CD4-positive, alpha-beta T cell treated with Interferon alpha-2 for 1 hour (primary cell): ENCODE data around the gene AKAP6.

Source experiments
- DNase-seq, 2 donors: peaks; one replicate each; pipeline ENCODE4 v3.0.0-alpha.2; 2020 to 2022

The AKAP6 gene

DNA sequence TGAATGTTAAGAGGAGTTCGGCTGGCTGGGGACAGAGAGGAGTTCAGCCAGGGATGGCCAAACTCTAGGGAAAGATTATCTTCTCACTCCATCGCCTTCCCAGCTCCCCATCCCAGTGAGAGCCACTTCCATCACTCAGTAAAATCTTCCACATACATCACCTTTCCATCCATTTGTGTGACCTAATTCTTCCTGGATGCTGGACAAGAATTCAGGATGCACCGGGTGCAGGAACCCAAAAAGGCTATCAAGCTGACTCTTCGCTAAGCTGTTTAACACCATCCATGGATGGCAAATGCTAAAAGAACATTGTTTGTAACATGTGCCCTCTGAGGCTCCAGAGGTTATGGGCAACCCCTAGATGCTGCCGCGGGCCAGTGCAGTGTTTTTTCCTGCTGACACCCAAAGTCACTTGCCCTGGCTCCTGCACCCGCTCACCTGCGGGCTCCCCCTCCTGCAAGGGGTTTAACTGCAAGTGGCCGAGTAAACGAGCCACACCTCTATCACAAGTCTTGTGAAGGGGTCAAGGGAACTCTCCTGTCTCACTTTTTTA lies 393.6 kb downstream of the AKAP6 start:
- DNase-seq: no peak

DNA sequence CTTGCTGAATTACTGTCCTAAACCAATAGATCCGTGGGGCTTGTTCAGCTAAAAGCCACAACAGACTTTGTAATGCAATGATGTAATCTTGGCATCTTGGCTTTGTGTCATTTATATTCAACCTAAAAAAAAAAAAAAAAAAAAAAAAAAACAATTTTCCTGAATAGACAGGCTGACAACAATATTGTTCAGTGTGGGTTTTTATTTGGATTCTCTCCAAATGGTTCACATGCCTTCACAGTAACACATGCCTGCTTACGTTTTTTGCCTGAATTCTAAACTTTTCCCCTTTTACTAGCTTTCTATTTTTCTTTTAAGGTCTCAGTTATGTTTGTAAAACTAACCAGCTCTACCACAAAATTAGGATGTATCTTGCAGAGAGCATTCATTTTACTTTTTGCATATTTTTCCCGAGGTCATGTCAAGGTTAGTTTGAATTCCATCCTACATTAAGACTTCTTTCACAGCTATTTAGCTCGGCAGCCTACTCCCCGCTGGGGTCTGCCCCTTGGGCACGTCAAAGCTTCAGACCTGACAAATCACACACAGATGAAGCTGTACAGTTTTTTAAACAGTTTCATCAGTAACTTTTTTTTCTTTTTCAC lies 395.9 kb downstream of the AKAP6 start:
- DNase-seq: no peak

DNA sequence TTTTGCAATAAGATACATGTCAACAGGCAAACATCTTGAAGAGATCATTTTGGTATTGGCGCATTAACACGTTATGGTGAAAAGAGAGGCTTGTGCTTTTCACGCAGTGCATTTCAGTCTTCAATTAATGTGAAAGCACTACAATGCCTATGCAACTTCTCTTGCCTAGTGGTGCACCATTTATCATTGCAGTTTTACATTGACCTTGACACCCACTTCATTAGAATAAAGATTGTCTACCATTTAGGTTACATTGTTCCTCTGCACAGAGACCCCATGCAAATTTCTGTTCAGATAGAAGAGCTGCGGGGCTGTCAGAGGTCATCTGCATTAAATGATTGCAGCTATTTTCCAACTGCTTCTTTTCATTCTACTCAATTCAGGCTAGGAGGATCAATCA lies 397.4 kb downstream of the AKAP6 start:
- no peak for DNase-seq

DNA sequence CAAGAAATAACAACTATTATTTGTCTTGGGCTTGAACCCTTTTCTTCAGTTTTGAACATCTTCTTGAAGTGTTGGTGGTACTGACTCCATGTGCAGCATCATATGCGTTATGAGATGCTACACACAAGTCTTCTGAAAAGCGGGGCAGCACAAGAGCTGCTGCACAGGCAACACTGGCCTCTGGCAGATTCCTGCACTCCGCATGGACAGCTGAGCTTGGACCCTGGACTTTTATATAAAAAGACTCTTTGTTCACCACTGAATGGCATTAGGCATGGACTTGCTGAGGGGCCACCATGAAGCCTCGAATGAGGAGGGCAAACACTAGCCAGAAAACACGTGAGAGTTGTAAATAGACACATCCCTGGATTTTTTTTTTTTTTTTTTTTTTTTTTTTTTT lies 398.7 kb downstream of the AKAP6 start:
- no peak for DNase-seq

DNA sequence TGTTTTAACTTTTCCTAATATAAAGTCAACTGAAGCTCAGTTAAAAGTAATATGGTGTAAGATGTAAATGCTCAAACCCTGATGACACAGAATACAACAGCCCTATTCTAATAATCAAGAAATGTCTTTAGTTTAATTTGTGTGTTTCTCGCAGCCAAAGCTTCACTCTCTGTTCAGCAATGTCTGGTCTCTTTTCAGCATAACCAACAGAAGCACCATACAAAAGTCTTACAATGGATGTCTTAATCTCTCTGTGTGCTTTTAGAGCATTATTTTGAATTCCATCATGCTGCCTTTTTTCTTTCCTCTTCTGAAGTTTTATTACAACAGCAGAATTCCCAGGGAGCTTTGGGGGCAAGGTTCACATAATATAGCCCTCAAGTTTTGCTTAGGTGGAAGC lies 399.4 kb downstream of the AKAP6 start:
- no peak for DNase-seq

DNA sequence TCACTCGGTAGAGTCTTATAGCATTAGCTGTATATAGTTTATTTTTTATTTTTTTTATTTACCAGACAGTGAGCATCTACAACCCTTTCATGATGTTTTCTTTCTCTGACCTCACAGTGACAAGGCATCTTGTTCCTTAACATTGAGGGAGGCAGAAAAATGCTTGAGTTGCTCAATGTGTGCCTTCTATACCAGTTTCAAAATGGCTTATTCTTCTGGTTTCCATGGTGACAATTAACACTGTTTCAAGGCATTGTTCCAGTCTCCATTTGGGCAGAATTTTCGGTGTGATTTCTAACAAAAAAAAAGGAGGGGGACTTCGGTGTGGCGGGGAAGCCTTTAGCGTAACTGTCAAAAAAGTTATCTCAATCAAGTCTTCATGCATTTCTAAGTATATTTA lies 399.9 kb downstream of the AKAP6 start:
- DNase-seq: no peak

DNA sequence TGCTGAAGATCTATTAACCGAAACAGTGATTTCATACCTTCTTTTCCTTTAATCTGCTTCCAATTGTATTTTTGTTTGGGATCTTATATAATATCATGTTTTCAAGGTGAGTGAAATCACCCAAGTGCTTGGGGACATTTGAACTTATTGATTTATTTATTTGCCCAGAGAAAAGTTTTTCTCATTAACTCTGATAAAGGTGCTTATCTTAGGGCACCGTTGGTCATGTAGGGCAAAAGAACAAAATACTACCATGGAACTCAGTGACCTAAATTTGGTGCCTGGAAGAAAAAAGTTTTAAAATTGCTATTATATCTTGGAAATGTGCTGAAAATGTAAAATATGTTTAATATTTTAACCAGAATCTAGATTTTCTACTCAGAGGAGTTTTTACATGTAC lies 402.2 kb downstream of the AKAP6 start:
- no peak for DNase-seq

DNA sequence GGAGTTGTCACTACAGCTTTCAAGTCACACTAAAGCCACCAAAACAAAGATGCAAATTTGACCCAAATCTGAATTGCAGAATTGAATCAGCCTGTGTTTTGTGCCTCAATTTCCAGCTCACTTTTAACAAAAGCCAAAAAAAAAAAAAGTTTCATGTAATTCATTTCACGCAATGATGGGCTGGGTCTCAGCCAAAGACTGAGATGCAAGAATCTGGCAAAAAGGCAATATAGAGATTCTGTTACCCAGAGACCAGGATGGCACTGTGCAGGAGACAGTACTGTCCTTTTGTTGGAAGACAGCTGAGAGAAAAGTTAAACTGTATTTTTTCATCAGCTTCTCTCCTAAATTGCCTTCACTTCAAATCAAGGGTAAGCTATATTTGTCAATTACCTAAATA lies 403.9 kb downstream of the AKAP6 start:
- DNase-seq: no peak

DNA sequence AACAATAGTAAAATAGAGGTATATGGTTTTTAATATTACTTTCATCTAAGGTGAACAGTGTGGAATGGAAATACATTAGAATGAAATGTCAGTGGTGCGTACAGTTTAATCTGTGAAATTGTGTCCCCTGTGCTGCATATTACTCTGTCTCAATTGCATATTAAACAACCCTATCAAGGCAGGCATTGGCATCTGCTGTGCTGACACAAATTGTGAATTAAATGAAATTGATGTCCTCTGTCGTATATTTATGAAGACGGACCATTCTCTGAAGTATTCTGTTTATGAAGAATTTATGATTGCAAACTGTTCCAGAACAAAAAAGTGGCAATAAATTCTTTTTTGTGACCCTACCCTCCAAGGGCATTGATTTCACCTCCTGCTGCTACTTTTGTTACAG lies 405.2 kb downstream of the AKAP6 start:
- DNase-seq: no peak

DNA sequence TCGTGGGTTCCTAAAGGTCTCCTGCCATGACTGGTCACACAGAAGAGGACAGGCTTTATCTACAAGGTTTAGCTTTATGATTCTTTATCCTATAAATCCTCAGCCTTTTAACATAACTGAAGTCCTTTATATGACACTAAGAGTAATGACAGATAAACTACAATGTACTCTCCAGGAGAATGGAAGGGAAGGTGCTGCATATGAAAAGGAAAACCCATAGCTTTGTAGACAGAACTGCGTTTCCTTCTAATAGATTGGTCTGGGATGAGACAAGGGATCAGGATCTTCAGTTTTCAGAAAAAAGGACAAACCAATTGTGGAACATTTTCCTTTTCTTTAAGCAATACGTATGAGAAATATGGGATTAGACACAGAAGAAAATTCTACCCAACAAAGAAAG lies 408.5 kb downstream of the AKAP6 start:
- DNase-seq: no peak

DNA sequence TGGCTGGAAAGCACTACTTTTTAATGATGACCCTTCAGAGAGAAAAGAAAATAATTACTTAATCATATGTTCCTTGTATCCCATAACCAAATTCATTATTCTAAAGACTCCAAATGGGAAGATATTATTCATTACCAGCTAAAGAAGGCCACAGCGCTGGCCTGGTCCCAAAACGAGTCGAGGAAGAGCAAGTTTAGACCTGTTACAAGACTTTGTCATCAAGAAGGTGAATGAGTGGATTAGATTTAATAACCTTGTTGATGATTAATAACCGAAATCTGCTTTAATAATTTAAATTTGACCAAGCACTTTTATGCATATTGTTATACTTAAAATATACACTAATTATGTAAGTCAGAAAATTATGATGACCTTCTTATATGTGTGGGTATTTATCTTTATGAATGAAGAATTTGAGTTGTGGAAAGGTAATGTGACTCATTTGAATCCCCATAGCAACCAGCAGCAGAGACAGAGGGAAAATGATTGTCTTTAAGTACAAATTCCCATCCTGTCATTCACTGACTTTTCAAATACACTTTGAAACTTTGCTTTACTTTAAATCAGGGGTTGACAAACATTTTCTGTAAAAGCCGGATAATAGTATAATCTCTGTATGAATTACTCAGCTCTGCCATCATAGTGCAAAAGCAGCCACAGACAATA lies 409.2 kb downstream of the AKAP6 start:
- no peak for DNase-seq

DNA sequence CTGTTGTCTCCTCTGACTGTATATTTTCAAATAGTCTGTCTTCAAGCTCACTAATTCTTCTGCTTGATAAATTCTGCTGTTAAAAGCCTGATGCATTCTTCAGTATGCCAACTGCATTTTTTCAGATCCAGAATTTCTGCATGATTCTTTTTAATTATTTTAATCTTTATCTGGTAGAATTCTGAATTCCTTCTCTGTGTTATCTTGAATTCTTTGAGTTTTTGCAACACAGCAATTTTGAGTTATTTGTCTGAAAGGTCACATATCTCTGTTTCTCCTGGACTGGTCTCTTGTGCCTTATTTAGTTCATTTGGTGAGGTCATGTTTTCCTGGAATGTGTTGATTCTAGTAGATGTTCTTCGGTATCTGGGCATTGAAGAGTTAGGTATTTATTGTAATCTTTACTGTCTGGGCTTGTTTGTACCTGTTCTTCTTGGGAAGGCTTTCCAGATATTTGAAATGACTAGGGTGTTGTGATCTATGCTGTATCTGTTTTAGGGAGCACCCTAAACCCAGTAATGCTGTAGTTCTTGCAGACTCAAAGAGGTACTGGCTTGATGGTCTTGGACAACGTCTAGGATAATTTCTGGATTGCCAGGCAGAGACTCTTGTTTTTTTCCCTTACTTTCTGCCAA lies 415.8 kb downstream of the AKAP6 start:
- DNase-seq: no peak

DNA sequence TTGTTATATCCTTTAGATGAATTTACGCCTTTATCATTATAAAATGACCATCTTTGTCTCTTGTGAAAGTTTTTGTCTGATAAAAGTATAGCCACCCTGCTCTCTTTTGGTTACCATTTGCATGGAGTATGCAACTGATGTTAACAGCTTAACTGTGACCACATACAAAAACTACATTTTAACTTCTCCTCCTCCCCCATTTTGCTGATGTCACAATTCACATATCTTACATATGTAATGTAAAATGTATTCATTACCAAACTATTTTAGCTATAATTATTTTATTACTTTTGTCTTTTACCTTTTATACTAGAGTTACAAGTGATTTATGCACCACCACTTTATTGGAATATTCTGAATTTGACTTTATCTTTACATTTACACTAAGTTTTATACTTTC lies 425.1 kb downstream of the AKAP6 start:
- no peak for DNase-seq

DNA sequence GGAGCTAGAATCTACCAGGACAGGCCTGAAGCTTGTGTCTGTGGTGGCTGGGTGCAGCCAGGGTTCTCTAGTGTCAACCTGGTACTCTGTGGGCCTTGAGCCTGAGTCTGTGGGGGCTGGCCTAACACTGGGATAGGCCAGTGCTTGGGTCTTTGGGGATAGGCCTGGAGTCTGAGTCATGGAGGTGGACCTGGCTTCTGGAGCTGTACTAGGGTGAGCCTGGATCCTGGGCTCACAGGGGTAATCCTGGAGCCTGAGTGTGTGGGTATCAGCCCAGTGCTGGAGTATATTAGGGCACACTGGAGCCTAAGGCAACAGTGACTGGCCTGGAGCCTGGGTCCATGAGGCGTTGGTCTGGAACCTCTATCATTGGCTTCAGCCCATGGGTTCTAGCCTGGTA lies 427.1 kb downstream of the AKAP6 start:
- no peak for DNase-seq

DNA sequence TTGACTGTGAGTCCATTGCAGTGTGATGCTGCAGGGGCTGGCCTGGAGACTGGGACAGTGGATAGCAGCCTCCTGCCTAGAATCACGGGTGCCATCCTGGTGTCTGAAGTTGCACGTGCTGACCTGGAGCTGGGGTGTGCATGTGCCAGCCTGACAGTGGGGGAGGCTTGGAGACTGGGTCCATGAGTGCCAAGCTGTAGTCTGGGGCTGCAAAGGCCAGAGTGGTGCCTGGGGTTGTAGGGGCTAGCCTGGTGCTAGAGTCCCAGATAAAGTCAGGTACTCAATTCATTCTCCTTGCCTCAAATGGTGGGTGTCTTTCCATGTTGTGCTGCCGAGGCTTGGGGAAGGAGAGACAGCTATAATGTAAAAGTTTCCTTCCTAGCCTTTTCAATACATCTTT lies 427.7 kb downstream of the AKAP6 start:
- DNase-seq: no peak

DNA sequence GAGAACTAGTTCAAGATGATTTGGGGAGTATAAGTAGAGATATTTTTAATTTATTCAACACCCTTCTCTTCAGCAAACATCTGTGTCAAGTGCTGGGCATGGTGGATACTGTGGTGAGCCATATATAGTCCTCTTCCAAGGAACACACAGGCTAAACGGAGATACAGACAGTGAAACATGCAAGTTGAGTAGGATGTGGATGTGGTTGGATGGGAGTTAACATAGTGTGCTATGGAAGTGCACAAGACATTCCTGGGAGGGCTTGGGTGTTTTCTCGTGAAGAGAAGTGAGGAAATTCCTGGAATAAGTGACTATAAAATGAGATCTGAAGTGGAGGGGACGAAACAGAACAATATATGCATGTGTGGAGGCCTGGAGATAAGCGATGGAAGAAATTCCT lies 428.5 kb downstream of the AKAP6 start:
- DNase-seq: no peak

DNA sequence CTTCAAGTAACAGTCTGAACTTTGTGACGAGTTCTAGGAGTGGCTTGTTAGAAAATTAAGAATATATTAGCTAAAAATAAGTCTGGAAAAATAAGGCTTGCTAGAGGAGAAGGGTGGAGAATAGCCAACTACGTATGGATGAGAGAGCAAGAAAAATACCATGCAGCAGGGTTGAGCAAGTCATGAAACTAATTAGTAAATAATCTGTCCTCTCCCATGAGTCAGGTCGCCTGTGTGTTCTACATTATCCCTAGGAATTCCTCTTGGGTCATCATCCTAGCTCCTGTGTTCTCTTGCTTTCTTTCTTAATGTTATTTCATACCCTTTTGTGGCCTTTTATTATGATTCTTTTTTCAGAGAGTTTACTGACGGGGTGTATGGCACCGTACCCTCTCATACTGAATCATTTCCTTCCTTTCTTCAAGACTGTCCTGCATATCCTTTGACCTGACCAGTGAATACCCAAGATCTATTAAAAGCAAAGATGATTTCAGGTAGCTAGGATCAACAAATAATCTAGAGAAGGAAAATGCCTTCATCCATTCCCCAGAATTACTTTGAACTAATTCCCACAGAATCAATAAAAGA lies 432.4 kb downstream of the AKAP6 start:
- no peak for DNase-seq

DNA sequence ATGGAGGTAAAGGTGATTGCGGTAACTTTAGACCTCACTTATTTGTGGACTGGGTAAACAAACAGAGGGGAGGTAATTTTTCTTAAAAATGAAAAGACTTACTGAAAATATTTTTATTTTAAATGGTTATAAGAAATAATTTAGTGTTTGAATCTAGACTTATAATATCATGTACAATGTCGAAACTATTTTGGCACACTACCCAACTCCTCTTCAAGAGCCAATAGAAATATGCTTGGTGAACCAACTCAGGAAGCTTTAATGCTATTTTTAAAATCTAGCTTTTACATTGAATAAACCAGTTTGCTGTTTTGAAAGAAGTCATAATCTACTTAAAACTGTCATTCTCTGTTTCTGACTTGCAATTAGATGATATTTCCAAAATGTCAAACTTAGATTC lies 433.8 kb downstream of the AKAP6 start:
- no peak for DNase-seq

DNA sequence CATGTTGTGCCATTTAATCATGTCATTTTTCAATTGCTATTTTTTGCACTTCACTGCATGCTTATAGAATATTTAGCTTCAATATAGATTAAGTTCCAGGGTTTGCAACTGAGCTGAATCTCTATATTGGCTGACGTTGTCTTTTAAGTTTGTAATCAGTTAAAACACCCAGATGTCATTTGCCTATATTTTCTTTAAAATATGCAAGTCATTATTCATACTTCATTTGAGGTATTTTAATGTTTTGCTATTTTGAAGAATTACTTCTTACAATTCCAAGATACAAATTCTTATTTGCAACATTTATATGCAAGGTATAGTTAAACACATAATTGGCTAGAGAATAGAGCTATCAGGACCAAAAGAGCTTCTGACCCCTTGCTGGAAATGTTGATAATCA lies 434.6 kb downstream of the AKAP6 start:
- DNase-seq: no peak

DNA sequence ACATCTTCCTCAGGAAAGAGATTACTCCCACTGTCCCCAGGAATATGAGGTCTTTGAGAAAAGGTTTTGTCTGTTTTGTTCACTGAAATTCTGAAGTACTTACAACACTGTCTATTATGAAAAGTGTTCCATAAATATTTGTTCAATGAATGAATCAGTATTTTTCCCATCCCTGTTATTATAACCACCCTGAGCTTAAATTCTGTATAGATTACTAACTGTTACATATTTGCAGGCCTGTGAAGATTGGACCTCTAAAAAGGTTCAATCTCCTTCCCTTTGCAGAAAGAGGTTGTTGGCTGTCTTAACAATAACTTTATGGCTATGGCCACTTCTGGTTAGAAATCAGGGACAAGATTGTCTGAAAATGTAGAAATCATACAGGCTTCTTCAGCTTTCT lies 435.0 kb downstream of the AKAP6 start:
- no peak for DNase-seq

DNA sequence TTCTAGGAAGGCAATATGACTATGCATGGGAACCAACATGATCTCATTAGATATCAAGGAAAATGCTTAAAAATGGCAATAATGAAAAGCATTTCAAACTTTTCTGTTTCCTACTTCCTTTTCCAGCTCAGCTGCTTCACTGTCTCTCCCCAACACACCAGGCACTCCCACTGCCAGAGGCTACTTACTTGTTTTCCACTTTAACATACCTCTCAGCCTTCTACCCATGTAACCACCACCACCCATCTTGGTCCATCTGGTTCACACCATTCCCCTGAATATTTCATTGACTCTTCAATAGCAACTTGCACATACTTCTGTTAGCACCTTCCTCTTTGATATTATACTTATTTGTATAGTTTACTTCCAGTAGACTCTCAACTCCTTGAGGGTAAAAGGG lies 441.3 kb downstream of the AKAP6 start:
- no peak for DNase-seq

DNA sequence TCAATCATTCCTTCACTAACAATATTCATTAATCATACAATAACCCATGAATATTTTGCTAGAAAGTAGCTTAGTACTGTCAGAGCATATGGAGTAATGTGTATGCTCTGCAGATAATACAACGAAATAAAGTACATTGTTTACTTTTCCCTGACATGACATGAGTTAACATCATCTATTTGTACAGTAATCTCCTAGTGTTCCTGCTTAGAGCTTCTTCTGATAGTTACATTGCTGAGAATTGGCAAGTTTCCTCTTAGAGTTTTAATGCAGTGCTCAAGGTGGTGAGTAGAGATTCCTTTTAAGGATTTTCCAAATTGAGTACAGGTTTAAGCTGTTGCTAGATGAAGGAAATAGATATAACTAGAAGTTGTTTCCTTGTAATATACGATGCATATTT lies 445.1 kb downstream of the AKAP6 start:
- DNase-seq: no peak

DNA sequence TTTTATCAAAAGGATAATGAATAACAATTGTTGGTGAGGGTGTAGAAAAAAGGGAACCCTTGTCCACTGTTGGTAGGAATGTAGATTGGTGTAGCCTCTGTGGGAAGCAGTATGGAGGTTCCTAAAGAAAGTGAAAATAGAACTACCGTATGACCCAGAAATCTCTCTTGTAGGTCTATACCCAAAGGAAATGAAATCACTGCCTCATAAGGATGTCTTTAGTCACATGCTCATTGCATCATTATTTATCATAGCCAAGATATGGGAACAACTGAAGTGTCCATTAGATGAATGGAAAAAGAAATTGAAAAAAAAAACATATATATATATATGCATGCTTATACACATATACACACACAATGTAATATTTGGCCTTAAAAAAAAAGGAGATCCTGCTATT lies 450.7 kb downstream of the AKAP6 start:
- DNase-seq: no peak

DNA sequence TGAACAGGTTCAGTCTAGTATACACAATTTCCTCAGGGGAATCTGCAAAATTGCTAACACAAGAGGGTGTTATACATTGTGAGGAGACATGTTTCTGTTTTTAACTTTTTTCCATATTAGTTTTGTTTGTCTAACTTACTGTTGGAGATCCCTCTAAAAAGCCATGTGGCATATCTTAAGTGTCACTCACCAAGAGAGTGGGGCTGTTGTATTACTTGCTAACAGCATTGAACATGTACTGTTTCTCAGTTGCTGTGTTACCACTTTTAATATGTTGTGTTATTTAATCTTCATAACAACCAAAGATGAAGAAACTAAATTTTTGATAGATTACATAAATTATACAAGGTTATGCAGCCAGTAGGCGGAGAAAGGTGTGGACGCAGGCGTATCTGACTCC lies 455.3 kb downstream of the AKAP6 start:
- DNase-seq: no peak
